GM12874 (cell line): Measurements from ENCODE around the gene NTSR1.

Experiments used
- CTCF ChIP-seq: IDR thresholded peaks from 2 replicates; pipeline ENCODE4 v1.5.1; 2011; ENCODE audit warnings: low read depth, mild to moderate bottlenecking, control low read depth, low read length, moderate library complexity; ENCODE audit not compliant: insufficient read depth

Gene NTSR1

GRCh38 chr20:62805155-62805710, 96.6 kb downstream of the NTSR1 start:
- no peak for TF ChIP-seq CTCF

GRCh38 chr20:62805711-62806382, 97.2 kb downstream of the NTSR1 start:
- TF ChIP-seq CTCF = no peak

GRCh38 chr20:62806383-62807050, 97.9 kb downstream of the NTSR1 start:
- no peak for TF ChIP-seq CTCF

- TF ChIP-seq CTCF = no peak
These were observed 99.0 kb downstream of the NTSR1 start for GRCh38 chr20:62807444-62808210.

GRCh38 chr20:62808211-62808865, 99.7 kb downstream of the NTSR1 start:
- TF ChIP-seq CTCF = peak; percentile 91

GRCh38 chr20:62809530-62810428, 101.1 kb downstream of the NTSR1 start:
- no peak for TF ChIP-seq CTCF
